ENCODE data around the gene RSPH10B2.
"Not testable (repeated sequence)": the region's sequence is repeated elsewhere in the genome, so short reads cannot be mapped to it uniquely, and the experiment has no call there.

The RSPH10B2 gene

GRCh38 chr7:6730343-6730633 lies 23.6 kb upstream of the RSPH10B2 start:
- Histone ChIP-seq H3K4me1 (ENCODE audit: control insufficient read depth in 1 of 2, insufficient read depth in 1 of 2, low read depth in 1 of 2, low read length in 1 of 2) (peaks cover 7 to 13% of the 10 kb centered on the region in 2 experiments), H3K36me3 (peaks cover 30% of the 10 kb centered on the region), H3K9me3 (no peaks in the 10 kb centered on the region), H3K27ac (peak overlapping the region; percentile 83), H3K4me3 (ENCODE audit: low read depth in 1 of 2, low read length in 1 of 2) (peak overlapping the region; percentile 86), H3K27me3 (peaks cover 16% of the 10 kb centered on the region)
- TF ChIP-seq CTCF (IDR thresholded peaks at IDR 0.05), result no peak

GRCh38 chr7:6738415-6738814 lies 15.5 kb upstream of the RSPH10B2 start:
- H3K4me3 ChIP-seq (ENCODE audit: low read depth in 1 of 2, low read length in 1 of 2); H3K4me1 ChIP-seq (ENCODE audit: control insufficient read depth in 1 of 2, insufficient read depth in 1 of 2, low read depth in 1 of 2, low read length in 1 of 2); H3K27ac ChIP-seq; H3K9me3 ChIP-seq; H3K27me3 ChIP-seq: not testable (repeated sequence)
- H3K36me3 ChIP-seq, result peaks cover 74% of the 10 kb centered on the region

- not testable (repeated sequence) for H3K27me3 ChIP-seq, H3K27ac ChIP-seq
Observed at GRCh38 chr7:6744410-6745100, 9.3 kb upstream of the RSPH10B2 start.

GRCh38 chr7:6749335-6749734 lies 4.6 kb upstream of the RSPH10B2 start:
- H3K27me3 ChIP-seq; H3K9me3 ChIP-seq; H3K4me1 ChIP-seq (ENCODE audit: control insufficient read depth in 1 of 2, insufficient read depth in 1 of 2, low read depth in 1 of 2, low read length in 1 of 2); H3K4me3 ChIP-seq (ENCODE audit: low read depth in 1 of 2, low read length in 1 of 2); H3K27ac ChIP-seq: not testable (repeated sequence)
- peaks cover 31% of the 10 kb centered on the region for H3K36me3 ChIP-seq

More at GRCh38 chr7:6744410-6745100, 9.3 kb upstream of the RSPH10B2 start:
- not testable (repeated sequence) for H3K4me1 ChIP-seq (ENCODE audit: control insufficient read depth in 1 of 2, insufficient read depth in 1 of 2, low read depth in 1 of 2, low read length in 1 of 2); H3K4me3 ChIP-seq (ENCODE audit: low read depth in 1 of 2, low read length in 1 of 2); H3K9me3 ChIP-seq
- H3K36me3 ChIP-seq, result peaks cover 50% of the 10 kb centered on the region

- not testable (repeated sequence) for H3K4me3 ChIP-seq (ENCODE audit: low read depth in 1 of 2, low read length in 1 of 2); H3K4me1 ChIP-seq (ENCODE audit: control insufficient read depth in 1 of 2, insufficient read depth in 1 of 2, low read depth in 1 of 2, low read length in 1 of 2); H3K27me3 ChIP-seq; H3K27ac ChIP-seq; H3K9me3 ChIP-seq
- H3K36me3 ChIP-seq, result peaks cover 28% of the 10 kb centered on the region
Observed at GRCh38 chr7:6750173-6750572, 3.7 kb upstream of the RSPH10B2 start.

GRCh38 chr7:6761186-6761585 lies 7.3 kb downstream of the RSPH10B2 start:
- not testable (repeated sequence) for H3K27ac ChIP-seq; H3K36me3 ChIP-seq; H3K9me3 ChIP-seq; H3K4me1 ChIP-seq (ENCODE audit: control insufficient read depth in 1 of 2, insufficient read depth in 1 of 2, low read depth in 1 of 2, low read length in 1 of 2); H3K4me3 ChIP-seq (ENCODE audit: low read depth in 1 of 2, low read length in 1 of 2); H3K27me3 ChIP-seq

- H3K4me3 ChIP-seq (ENCODE audit: low read depth in 1 of 2, low read length in 1 of 2); H3K36me3 ChIP-seq; H3K4me1 ChIP-seq (ENCODE audit: control insufficient read depth in 1 of 2, insufficient read depth in 1 of 2, low read depth in 1 of 2, low read length in 1 of 2); H3K27me3 ChIP-seq; H3K9me3 ChIP-seq; H3K27ac ChIP-seq: not testable (repeated sequence)
Observed at GRCh38 chr7:6781581-6781980, 27.7 kb downstream of the RSPH10B2 start.

GRCh38 chr7:6789353-6789752 lies 35.5 kb downstream of the RSPH10B2 start:
- not testable (repeated sequence) for H3K4me1 ChIP-seq (ENCODE audit: control insufficient read depth in 1 of 2, insufficient read depth in 1 of 2, low read depth in 1 of 2, low read length in 1 of 2); H3K27ac ChIP-seq; H3K4me3 ChIP-seq (ENCODE audit: low read depth in 1 of 2, low read length in 1 of 2); H3K36me3 ChIP-seq; H3K9me3 ChIP-seq; H3K27me3 ChIP-seq

GRCh38 chr7:6792113-6792872 lies 38.4 kb downstream of the RSPH10B2 start:
- peaks cover 16% of the 10 kb centered on the region for H3K36me3 ChIP-seq
- H3K27ac ChIP-seq; H3K4me3 ChIP-seq (ENCODE audit: low read depth in 1 of 2, low read length in 1 of 2); H3K9me3 ChIP-seq; H3K27me3 ChIP-seq; H3K4me1 ChIP-seq (ENCODE audit: control insufficient read depth in 1 of 2, insufficient read depth in 1 of 2, low read depth in 1 of 2, low read length in 1 of 2): not testable (repeated sequence)

- H3K36me3 ChIP-seq, result peaks cover 19% of the 10 kb centered on the region
- H3K4me3 ChIP-seq (ENCODE audit: low read depth in 1 of 2, low read length in 1 of 2); H3K9me3 ChIP-seq; H3K27ac ChIP-seq; H3K4me1 ChIP-seq (ENCODE audit: control insufficient read depth in 1 of 2, insufficient read depth in 1 of 2, low read depth in 1 of 2, low read length in 1 of 2); H3K27me3 ChIP-seq: not testable (repeated sequence)
Observed at GRCh38 chr7:6794276-6794675, 40.4 kb downstream of the RSPH10B2 start.

- not testable (repeated sequence) for H3K9me3 ChIP-seq; H3K27ac ChIP-seq; H3K27me3 ChIP-seq; H3K4me1 ChIP-seq (ENCODE audit: control insufficient read depth in 1 of 2, insufficient read depth in 1 of 2, low read depth in 1 of 2, low read length in 1 of 2); H3K4me3 ChIP-seq (ENCODE audit: low read depth in 1 of 2, low read length in 1 of 2)
- H3K36me3 ChIP-seq, result peaks cover 24% of the 10 kb centered on the region
Observed at GRCh38 chr7:6797218-6797617, 43.3 kb downstream of the RSPH10B2 start.

- not testable (repeated sequence) for H3K27ac ChIP-seq; H3K4me3 ChIP-seq (ENCODE audit: low read depth in 1 of 2, low read length in 1 of 2); H3K27me3 ChIP-seq; H3K9me3 ChIP-seq; H3K4me1 ChIP-seq (ENCODE audit: control insufficient read depth in 1 of 2, insufficient read depth in 1 of 2, low read depth in 1 of 2, low read length in 1 of 2)
- H3K36me3 ChIP-seq, result peaks cover 24% of the 10 kb centered on the region
Observed at GRCh38 chr7:6798047-6798446, 44.1 kb downstream of the RSPH10B2 start.

GRCh38 chr7:6799887-6800286 lies 46.0 kb downstream of the RSPH10B2 start:
- not testable (repeated sequence) for H3K4me1 ChIP-seq (ENCODE audit: control insufficient read depth in 1 of 2, insufficient read depth in 1 of 2, low read depth in 1 of 2, low read length in 1 of 2); H3K27me3 ChIP-seq; H3K9me3 ChIP-seq; H3K4me3 ChIP-seq (ENCODE audit: low read depth in 1 of 2, low read length in 1 of 2); H3K27ac ChIP-seq
- H3K36me3 ChIP-seq, result peaks cover 24% of the 10 kb centered on the region

Measured in neutrophil (primary cell).